ENCODE results near the gene SARDH. TPM values are rescaled to one million over a fixed set of nuclear protein-coding genes. Genes with fewer than 3 reads are reported as not detected.

Gene SARDH
- polyA plus RNA-seq, 1 donor (not counting 4 experiments of a cell fraction or from before 2014, with no cell fraction given), result 0.03 TPM

GRCh38 chr9:133731876-133732638 is 6.1 kb downstream of the SARDH start:
- H3K4me1 ChIP-seq (ENCODE audit: control insufficient read depth, extremely low read depth, insufficient read depth, low read length), result no peaks in the 10 kb centered on the region
- dilution Hi-C loops (cut with MboI; ENCODE audit: extremely low pct_ligation_motif_present, low sequenced_read_pairs), result no loop called here
- TF ChIP-seq EZH2 (IDR thresholded peaks at IDR 0.05; ENCODE audit: low read length) (no peak), CTCF (optimal IDR thresholded peaks at IDR 0.05 in 1 of 3, IDR thresholded peaks at IDR 0.05 in 1 of 3, conservative IDR thresholded peaks at IDR 0.05 in 1 of 3; ENCODE audit: extremely low read depth in 1 of 3, insufficient read depth in 2 of 3, low read length in 3 of 3) (no peak)
- no peaks in the 10 kb centered on the region for H3K9me1 ChIP-seq (ENCODE audit: control insufficient read depth, extremely low read depth, insufficient read depth, low read length)
- H3K79me2 ChIP-seq (ENCODE audit: control insufficient read depth, insufficient read depth, low read length), result no peaks in the 10 kb centered on the region
- peaks cover 16% of the 10 kb centered on the region for H3K27me3 ChIP-seq (ENCODE audit: control insufficient read depth, extremely low read depth, insufficient read depth, low read length)
- H3K9ac ChIP-seq (ENCODE audit: control insufficient read depth, extremely low read depth, insufficient read depth, low read length), result no peak overlapping the region
- H2AFZ ChIP-seq (ENCODE audit: control insufficient read depth, low read length), result no peak overlapping the region
- no peak overlapping the region for H3K27ac ChIP-seq (ENCODE audit: control insufficient read depth, insufficient read depth, low read length)
- no peak overlapping the region for H3K4me2 ChIP-seq (ENCODE audit: control insufficient read depth, extremely low read depth, insufficient read depth, low read depth, low read length)
- DNase-seq (ENCODE audit: low read depth, low spot score) (no peak), FAIRE-seq (no peak)
- no peak overlapping the region for H3K4me3 ChIP-seq (ENCODE audit: control insufficient read depth in 2 of 3, extremely low read depth in 1 of 3, insufficient read depth in 2 of 3, low read depth in 1 of 3, low read length in 3 of 3)
- no peaks in the 10 kb centered on the region for H3K9me3 ChIP-seq (ENCODE audit: control insufficient read depth, low read depth, low read length)
- no peaks in the 10 kb centered on the region for H4K20me1 ChIP-seq (ENCODE audit: control insufficient read depth, extremely low read depth, insufficient read depth, low read length)
- H3K36me3 ChIP-seq (ENCODE audit: control insufficient read depth in 2 of 2, extremely low read depth in 1 of 2, insufficient read depth in 2 of 2, low read length in 2 of 2), result no peaks in the 10 kb centered on the region

DNA sequence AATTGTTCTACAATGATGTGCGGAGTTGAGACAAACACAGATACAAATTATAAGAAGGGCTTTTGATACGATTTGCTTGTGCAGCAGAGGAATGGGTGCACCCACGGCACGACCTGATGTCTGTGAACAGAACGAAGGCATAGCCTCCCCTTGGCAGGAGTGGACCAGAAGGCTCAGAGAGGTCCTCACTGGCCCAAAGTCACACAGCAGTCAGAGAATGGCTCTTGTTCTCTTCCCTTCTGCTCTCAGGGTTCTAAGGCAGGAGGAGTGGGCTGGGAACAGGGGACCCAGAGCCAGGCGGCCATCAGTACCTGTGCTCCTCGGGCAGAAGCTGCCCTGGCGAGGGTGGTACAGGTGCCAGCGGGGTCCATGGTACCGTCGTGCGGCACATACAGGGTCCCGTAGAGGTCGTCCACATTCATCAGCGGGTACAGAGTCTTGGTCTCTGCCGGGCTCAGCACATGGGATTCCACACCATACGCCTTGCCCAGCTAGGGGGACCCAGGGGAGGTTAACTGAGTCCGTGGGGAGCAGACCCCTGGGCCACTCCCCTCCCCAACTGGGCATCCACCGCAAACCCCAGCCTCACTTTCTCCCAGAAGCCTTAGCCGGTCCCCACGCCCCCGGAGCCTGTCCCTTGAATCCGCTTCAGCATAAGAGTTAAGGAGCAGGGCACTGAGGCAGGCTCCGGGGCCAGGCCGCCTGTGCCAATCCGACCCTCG is 7.0 kb downstream of the SARDH start:
- dilution Hi-C loops (cut with MboI; ENCODE audit: extremely low pct_ligation_motif_present, low sequenced_read_pairs), result no loop called here
- FAIRE-seq (no peak), DNase-seq (ENCODE audit: low read depth, low spot score) (no peak)

More for the DNA sequence above, 7.0 kb downstream of the SARDH start:
- Histone ChIP-seq H3K79me2 (ENCODE audit: control insufficient read depth, insufficient read depth, low read length) (no peaks in the 10 kb centered on the region), H3K27me3 (ENCODE audit: control insufficient read depth, extremely low read depth, insufficient read depth, low read length) (peaks cover 14% of the 10 kb centered on the region), H2AFZ (ENCODE audit: control insufficient read depth, low read length) (no peak overlapping the region), H3K4me3 (ENCODE audit: control insufficient read depth in 2 of 3, extremely low read depth in 1 of 3, insufficient read depth in 2 of 3, low read depth in 1 of 3, low read length in 3 of 3) (no peak overlapping the region), H3K9me1 (ENCODE audit: control insufficient read depth, extremely low read depth, insufficient read depth, low read length) (no peaks in the 10 kb centered on the region), H3K4me2 (ENCODE audit: control insufficient read depth, extremely low read depth, insufficient read depth, low read depth, low read length) (no peak overlapping the region), H3K4me1 (ENCODE audit: control insufficient read depth, extremely low read depth, insufficient read depth, low read length) (no peaks in the 10 kb centered on the region), H4K20me1 (ENCODE audit: control insufficient read depth, extremely low read depth, insufficient read depth, low read length) (no peaks in the 10 kb centered on the region), H3K9ac (ENCODE audit: control insufficient read depth, extremely low read depth, insufficient read depth, low read length) (no peak overlapping the region), H3K36me3 (ENCODE audit: control insufficient read depth in 2 of 2, extremely low read depth in 1 of 2, insufficient read depth in 2 of 2, low read length in 2 of 2) (no peaks in the 10 kb centered on the region), H3K9me3 (ENCODE audit: control insufficient read depth, low read depth, low read length) (no peaks in the 10 kb centered on the region), H3K27ac (ENCODE audit: control insufficient read depth, insufficient read depth, low read length) (no peak overlapping the region)
- TF ChIP-seq EZH2 (IDR thresholded peaks at IDR 0.05; ENCODE audit: low read length), result no peak
- no peak for TF ChIP-seq CTCF (optimal IDR thresholded peaks at IDR 0.05 in 1 of 3, IDR thresholded peaks at IDR 0.05 in 1 of 3, conservative IDR thresholded peaks at IDR 0.05 in 1 of 3; ENCODE audit: extremely low read depth in 1 of 3, insufficient read depth in 2 of 3, low read length in 3 of 3)

Data from keratinocyte (primary cell).